ENCODE results near the gene CEP85. TPM values are rescaled to one million over a fixed set of nuclear protein-coding genes. Genes with fewer than 3 reads are reported as not detected.

CEP85 gene
- total and polyA plus RNA-seq, 2 of the 13 experiments (the other 11 are each of a cell fraction or from before 2014, with no cell fraction given) = 16.1 to 26.7 TPM

DNA sequence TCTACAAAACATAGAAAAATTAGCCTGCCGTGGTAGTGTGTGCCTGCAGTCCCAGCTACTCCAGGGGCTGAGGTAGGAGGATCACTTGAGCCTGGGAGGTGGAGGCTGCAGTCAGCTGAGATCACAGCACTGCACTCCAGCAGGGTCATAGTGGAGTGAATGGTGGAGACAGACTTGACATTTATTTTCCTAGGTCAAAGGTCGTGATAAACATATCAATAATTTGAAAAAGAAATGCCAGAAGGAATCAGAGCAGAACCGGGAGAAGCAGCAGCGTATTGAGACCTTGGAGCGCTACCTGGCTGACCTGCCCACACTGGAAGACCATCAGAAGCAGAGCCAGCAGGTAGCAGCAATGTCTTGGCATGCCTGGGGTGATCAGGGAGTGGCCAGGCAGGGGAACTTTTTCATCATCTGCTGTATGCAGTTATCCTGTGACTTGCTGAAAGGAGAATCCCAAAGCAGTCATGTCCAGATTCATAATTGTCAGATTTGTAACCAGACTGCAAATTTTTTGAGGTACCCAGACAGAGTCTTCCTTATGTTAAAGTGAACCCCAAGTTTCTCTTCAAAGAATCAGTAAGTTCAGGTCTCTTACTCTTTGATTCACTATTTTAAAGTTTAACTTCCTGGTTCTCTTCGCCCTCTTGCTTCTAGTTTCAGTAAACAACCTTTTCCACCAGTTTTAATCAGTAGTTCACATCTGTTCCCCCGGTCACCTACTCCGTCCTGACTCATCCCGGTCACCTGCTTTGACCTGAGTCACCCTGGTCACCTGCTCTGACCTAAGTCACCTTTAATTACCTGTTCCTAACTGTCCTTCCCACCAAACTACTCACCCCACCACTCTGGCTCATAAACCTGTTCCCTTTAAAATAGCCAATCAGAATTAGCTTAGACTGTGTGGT lies 34.5 kb downstream of the CEP85 start:
- Histone ChIP-seq H3K4me2 (ENCODE audit: low read depth, low read length) (no peak overlapping the region), H3K79me2 (ENCODE audit: insufficient read depth, low read length) (no peaks in the 10 kb centered on the region), H3K27me3 (ENCODE audit: control insufficient read depth in 1 of 2, insufficient read depth in 2 of 2, low read length in 2 of 2) (no peaks in the 10 kb centered on the region), H3K9ac (ENCODE audit: insufficient read depth, low read depth, low read length) (no peak overlapping the region), H3K4me3 (replicated peaks in 1 of 3; ENCODE audit: insufficient read depth in 1 of 3, low read depth in 2 of 3, low read length in 3 of 3) (no peak overlapping the region), H4K20me1 (ENCODE audit: insufficient read depth, low read length) (no peaks in the 10 kb centered on the region), H3K27ac (ENCODE audit: extremely low read length, insufficient read depth, low read length) (no peak overlapping the region), H3K9me3 (ENCODE audit: low read length) (no peaks in the 10 kb centered on the region), H3K36me3 (replicated peaks in 1 of 2; ENCODE audit: control insufficient read depth in 1 of 2, insufficient read depth in 2 of 2, low read length in 2 of 2) (peaks cover 13 to 66% of the 10 kb centered on the region in 2 experiments), H2AFZ (ENCODE audit: low read length) (no peak overlapping the region), H3K4me1 (ENCODE audit: insufficient read depth, low read length) (no peaks in the 10 kb centered on the region)
- in situ Hi-C loops (cut with HindIII; ENCODE audit: extremely low pct_ligation_motif_present, low pct_unique_long_range_greater_than_20kb) = no loop called here
- no peak for DNase-seq (ENCODE audit: low spot score)
- CTCF ChIA-PET (ENCODE audit: low intra/inter-chr PET ratio, low total read pairs) = no interaction called here
- intact Hi-C loops (cut with micrococcal nuclease; ENCODE audit: unreplicated experiment) = no loop called here
- no peak for ATAC-seq
- no peak for FAIRE-seq
- POLR2A ChIA-PET = no interaction called here
- no peak for TF ChIP-seq MATR3 (CRISPR knock-in tag; IDR thresholded peaks at IDR 0.05)
- TF ChIP-seq, protein P1, sequence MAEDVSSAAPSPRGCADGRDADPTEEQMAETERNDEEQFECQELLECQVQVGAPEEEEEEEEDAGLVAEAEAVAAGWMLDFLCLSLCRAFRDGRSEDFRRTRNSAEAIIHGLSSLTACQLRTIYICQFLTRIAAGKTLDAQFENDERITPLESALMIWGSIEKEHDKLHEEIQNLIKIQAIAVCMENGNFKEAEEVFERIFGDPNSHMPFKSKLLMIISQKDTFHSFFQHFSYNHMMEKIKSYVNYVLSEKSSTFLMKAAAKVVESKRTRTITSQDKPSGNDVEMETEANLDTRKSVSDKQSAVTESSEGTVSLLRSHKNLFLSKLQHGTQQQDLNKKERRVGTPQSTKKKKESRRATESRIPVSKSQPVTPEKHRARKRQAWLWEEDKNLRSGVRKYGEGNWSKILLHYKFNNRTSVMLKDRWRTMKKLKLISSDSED (CRISPR knock-in tag; IDR thresholded peaks at IDR 0.05) = no peak
- no peak for TF ChIP-seq NFE2 (CRISPR knock-in tag; IDR thresholded peaks at IDR 0.05)
- TF ChIP-seq, protein P2, sequence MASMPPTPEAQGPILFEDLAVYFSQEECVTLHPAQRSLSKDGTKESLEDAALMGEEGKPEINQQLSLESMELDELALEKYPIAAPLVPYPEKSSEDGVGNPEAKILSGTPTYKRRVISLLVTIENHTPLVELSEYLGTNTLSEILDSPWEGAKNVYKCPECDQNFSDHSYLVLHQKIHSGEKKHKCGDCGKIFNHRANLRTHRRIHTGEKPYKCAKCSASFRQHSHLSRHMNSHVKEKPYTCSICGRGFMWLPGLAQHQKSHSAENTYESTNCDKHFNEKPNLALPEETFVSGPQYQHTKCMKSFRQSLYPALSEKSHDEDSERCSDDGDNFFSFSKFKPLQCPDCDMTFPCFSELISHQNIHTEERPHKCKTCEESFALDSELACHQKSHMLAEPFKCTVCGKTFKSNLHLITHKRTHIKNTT (CRISPR knock-in tag; IDR thresholded peaks at IDR 0.05) = no peak
- TF ChIP-seq ZNF781 (CRISPR knock-in tag; IDR thresholded peaks at IDR 0.05; ENCODE audit: borderline replicate concordance, not compliant biosample characterization) = no peak
- BruUV-seq (replicated peaks) = no TSS peak
- WGBS (ENCODE audit: low lambda C conversion rate) = 97% methylated on average over 9 of the region's 9 CpGs

Measured in HepG2 (cell line).